Keratinocyte (primary cell): ENCODE data around the gene CD79A. TPM values are rescaled to one million over a fixed set of nuclear protein-coding genes. Genes with fewer than 3 reads are reported as not detected.

Experiments
- DNase-seq: peaks from one replicate; pipeline ENCODE4 v3.0.0-alpha.2; 2011; ENCODE audit warnings: low read depth, missing footprints, low spot score
- FAIRE-seq: peaks from 2 replicates; lab custom pipeline; 2011; peaks lifted over from hg19 to GRCh38; lab: Jason Lieb, UNC
- H2AFZ ChIP-seq: 2 replicates; pipeline ENCODE4 v1.6.0; 2012; ENCODE audit warnings: low read length, control low read depth, inconsistent platforms; ENCODE audit not compliant: control insufficient read depth
- H3K27ac ChIP-seq: 2 replicates; pipeline ENCODE4 v1.5.1; 2011; ENCODE audit warnings: low read length; ENCODE audit not compliant: control insufficient read depth, insufficient read depth
- H3K27me3 ChIP-seq: 3 replicates; pipeline ENCODE4 v1.6.0; 2011; ENCODE audit warnings: low read length; ENCODE audit not compliant: control insufficient read depth, insufficient read depth; ENCODE audit errors: extremely low read depth
- H3K36me3 ChIP-seq, 2 experiments: 2 replicates in 1 of 2; 3 replicates in 1 of 2; pipeline ENCODE4 v1.5.1; 2011; ENCODE audit warnings: low read length in 2 of 2, mild to moderate bottlenecking in 1 of 2; ENCODE audit not compliant: control insufficient read depth in 2 of 2, insufficient read depth in 2 of 2; ENCODE audit errors: extremely low read depth in 1 of 2
- H3K4me1 ChIP-seq: 3 replicates; pipeline ENCODE4 v1.5.1; 2011; ENCODE audit warnings: low read length; ENCODE audit not compliant: control insufficient read depth, insufficient read depth; ENCODE audit errors: extremely low read depth
- H3K4me2 ChIP-seq: 3 replicates; pipeline ENCODE4 v1.6.0; 2011; ENCODE audit warnings: low read depth, low read length; ENCODE audit not compliant: control insufficient read depth, insufficient read depth; ENCODE audit errors: extremely low read depth
- H3K4me3 ChIP-seq, 3 experiments: fragments of 200-600 bp in 1 of 3; sonication (generic) in 1 of 3; 2 replicates in 2 of 3; 3 replicates in 1 of 3; pipeline ENCODE4 v1.5.1; 2011 to 2016; ENCODE audit warnings: low read length in 3 of 3, mild to moderate bottlenecking in 3 of 3, control low read depth in 2 of 3, inconsistent platforms in 1 of 3, low read depth in 1 of 3, mixed read lengths in 1 of 3, mixed run types in 1 of 3, moderate library complexity in 1 of 3; ENCODE audit not compliant: control insufficient read depth in 2 of 3, insufficient read depth in 2 of 3; ENCODE audit errors: extremely low read depth in 1 of 3
- H3K79me2 ChIP-seq: 2 replicates; pipeline ENCODE4 v1.6.0; 2012; ENCODE audit warnings: low read length; ENCODE audit not compliant: control insufficient read depth, insufficient read depth
- H3K9ac ChIP-seq: 3 replicates; pipeline ENCODE4 v1.6.0; 2011; ENCODE audit warnings: low read length; ENCODE audit not compliant: control insufficient read depth, insufficient read depth; ENCODE audit errors: extremely low read depth
- H3K9me1 ChIP-seq: 3 replicates; pipeline ENCODE4 v1.6.0; 2011; ENCODE audit warnings: low read length; ENCODE audit not compliant: control insufficient read depth, insufficient read depth; ENCODE audit errors: extremely low read depth
- H3K9me3 ChIP-seq: 2 replicates; pipeline ENCODE4 v1.5.1; 2012; ENCODE audit warnings: low read depth, low read length; ENCODE audit not compliant: control insufficient read depth
- H4K20me1 ChIP-seq: 3 replicates; pipeline ENCODE4 v1.6.0; 2011; ENCODE audit warnings: low read length; ENCODE audit not compliant: control insufficient read depth, insufficient read depth; ENCODE audit errors: extremely low read depth
- CTCF ChIP-seq, 3 experiments: IDR thresholded peaks in 1 of 3; conservative IDR thresholded peaks in 1 of 3; optimal IDR thresholded peaks in 1 of 3; 2 replicates in 2 of 3; 3 replicates in 1 of 3; pipeline versions ENCODE3 to v1.5.1; 2011; ENCODE audit warnings: low read length in 3 of 3, mild to moderate bottlenecking in 3 of 3, moderate library complexity in 2 of 3, control low read depth in 1 of 3, inconsistent platforms in 1 of 3; ENCODE audit not compliant: insufficient read depth in 2 of 3; ENCODE audit errors: extremely low read depth in 1 of 3
- EZH2 ChIP-seq: IDR thresholded peaks from one replicate; pipeline ENCODE4 v1.6.1; 2012; ENCODE audit warnings: inconsistent platforms, mild to moderate bottlenecking, low read length, moderate library complexity
- dilution Hi-C: fragments of 300-500 bp; cut with MboI; formaldehyde crosslinking; loops from one replicate; pipeline ENCODE4 v1.7.0; 2020; ENCODE audit warnings: low sequenced_read_pairs; ENCODE audit not compliant: extremely low pct_ligation_motif_present
- polyA plus RNA-seq, 5 experiments: library from polyadenylated mRNA; depleted of rRNA in 3 of 5; stranded (reverse) in 3 of 5; stranded (forward) in 1 of 5; unstranded in 1 of 5; fragments of >200 nt; gene quantifications; 1 replicate in 1 of 5; 2 replicates in 3 of 5; 3 replicates in 1 of 5; pipeline versions ENCODE4 v1.2.1 to v1.2.3, GENCODE V29; 2011 to 2012; ENCODE audit warnings: missing spikeins in 2 of 5, low read depth in 1 of 5, low replicate concordance in 1 of 5

The CD79A gene
- polyA plus RNA-seq, 1 donor (not counting 4 experiments of a cell fraction or from before 2014, with no cell fraction given): 0.07 TPM

- no peak overlapping the region for H3K4me3 ChIP-seq
- H2AFZ ChIP-seq: no peak overlapping the region
- no peaks in the 10 kb centered on the region for H3K9me3 ChIP-seq
- H3K9ac ChIP-seq: no peak overlapping the region
- no peak overlapping the region for H3K4me2 ChIP-seq
- peaks cover 47% of the 10 kb centered on the region for H4K20me1 ChIP-seq
- H3K27ac ChIP-seq: no peak overlapping the region
- dilution Hi-C loops: no loop called here
- no peak for FAIRE-seq
- no peak for DNase-seq
- H3K4me1 ChIP-seq: no peaks in the 10 kb centered on the region
- no peaks in the 10 kb centered on the region for H3K9me1 ChIP-seq
- H3K27me3 ChIP-seq: no peaks in the 10 kb centered on the region
- peaks cover 18% of the 10 kb centered on the region for H3K79me2 ChIP-seq
- no peak for TF ChIP-seq CTCF (optimal IDR thresholded peaks at IDR 0.05 in 1 of 3, IDR thresholded peaks at IDR 0.05 in 1 of 3, conservative IDR thresholded peaks at IDR 0.05 in 1 of 3; ENCODE audit: extremely low read depth in 1 of 3, insufficient read depth in 2 of 3, low read length in 3 of 3)
- no peak for TF ChIP-seq EZH2
- peaks cover 32 to 36% of the 10 kb centered on the region in 2 experiments for H3K36me3 ChIP-seq
Observed at GRCh38 chr19:41871573-41872383, 5.3 kb upstream of the CD79A start.

GRCh38 chr19:41872384-41872774 is 4.7 kb upstream of the CD79A start:
- Histone ChIP-seq H3K9me3 (no peaks in the 10 kb centered on the region), H2AFZ (no peak overlapping the region), H3K36me3 (peaks cover 32 to 36% of the 10 kb centered on the region in 2 experiments), H3K9me1 (no peaks in the 10 kb centered on the region), H3K9ac (no peak overlapping the region), H3K4me2 (no peak overlapping the region), H4K20me1 (peaks cover 41% of the 10 kb centered on the region), H3K79me2 (peaks cover 12% of the 10 kb centered on the region), H3K4me1 (no peaks in the 10 kb centered on the region), H3K27me3 (no peaks in the 10 kb centered on the region), H3K4me3 (no peak overlapping the region), H3K27ac (no peak overlapping the region)
- DNase-seq (no peak), FAIRE-seq (no peak)
- TF ChIP-seq CTCF (optimal IDR thresholded peaks at IDR 0.05 in 1 of 3, IDR thresholded peaks at IDR 0.05 in 1 of 3, conservative IDR thresholded peaks at IDR 0.05 in 1 of 3; ENCODE audit: extremely low read depth in 1 of 3, insufficient read depth in 2 of 3, low read length in 3 of 3): no peak
- dilution Hi-C loops: no loop called here
